ENCODE measurements around the gene PHLDA3.

- TF ChIP-seq GATA1 (IDR thresholded peaks at IDR 0.05; ENCODE audit: low read depth, low read length) (no peak), POLR2A (IDR thresholded peaks at IDR 0.05; ENCODE audit: low read length) (no peak)
Observed at GRCh38 chr1:201420608-201421002, 48.4 kb downstream of the PHLDA3 start.
